HepG2 (cell line): ENCODE data around the gene CKS1B. TPM values are rescaled to one million over a fixed set of nuclear protein-coding genes. Genes with fewer than 3 reads are reported as not detected.

Experiments used
- CERS6 ChIP-seq: sonication (generic); formaldehyde crosslinking; IDR thresholded peaks from 2 replicates; pipeline ENCODE4 v1.5.0; 2020; ENCODE audit warnings: missing genetic modification reagents
- FOXP1 ChIP-seq, 2 experiments: fragments of 450-650 bp in 1 of 2; IDR thresholded peaks; 2 replicates each; pipeline ENCODE4 v1.6.1; 2017 to 2018; ENCODE audit warnings: antibody characterized with exemption in 1 of 2
- KDM2A ChIP-seq: sonication (generic); formaldehyde crosslinking; IDR thresholded peaks from 2 replicates; pipeline ENCODE4 v1.4.0; 2020; ENCODE audit warnings: low read depth, missing genetic modification reagents, borderline replicate concordance
- KMT2B ChIP-seq: IDR thresholded peaks from 2 replicates; pipeline ENCODE4 v1.6.1; 2016; ENCODE audit warnings: missing genetic modification reagents, missing compliant biosample characterization
- MEF2D ChIP-seq: sonication (generic); formaldehyde crosslinking; IDR thresholded peaks from 2 replicates; pipeline ENCODE4 v1.5.1; 2020; ENCODE audit warnings: mild to moderate bottlenecking, missing genetic modification reagents
- NFKBIZ ChIP-seq: IDR thresholded peaks from 2 replicates; pipeline ENCODE4 v1.6.1; 2018; ENCODE audit warnings: missing genetic modification reagents, missing compliant biosample characterization
- NFYB ChIP-seq: sonication (generic); formaldehyde crosslinking; IDR thresholded peaks from 2 replicates; pipeline ENCODE4 v1.4.0; 2020; ENCODE audit warnings: missing genetic modification reagents
- PAX8 ChIP-seq: sonication (generic); formaldehyde crosslinking; IDR thresholded peaks from 2 replicates; pipeline ENCODE4 v1.8.0; 2022; ENCODE audit warnings: mild to moderate bottlenecking, missing genetic modification reagents, borderline replicate concordance
- PAXIP1 ChIP-seq: sonication (generic); formaldehyde crosslinking; conservative IDR thresholded peaks from 2 replicates; pipeline ENCODE4 v1.4.0; 2020; ENCODE audit warnings: mild to moderate bottlenecking, missing genetic modification reagents, moderate library complexity
- PBX2 ChIP-seq: IDR thresholded peaks from 2 replicates; pipeline ENCODE4 v1.6.1; 2016; ENCODE audit warnings: control low read depth
- POLR2A ChIP-seq, 2 experiments: IDR thresholded peaks; 2 replicates each; pipeline ENCODE4 v1.6.1; 2011; ENCODE audit warnings: low read depth in 2 of 2, low read length in 2 of 2, mild to moderate bottlenecking in 1 of 2, moderate library complexity in 1 of 2; ENCODE audit not compliant: insufficient read depth in 1 of 2
- RNF2 ChIP-seq: fragments of 450-650 bp; conservative IDR thresholded peaks from 2 replicates; pipeline ENCODE4 v1.6.1; 2016; ENCODE audit warnings: low read depth
- SIX1 ChIP-seq: sonication (generic); formaldehyde crosslinking; IDR thresholded peaks from 2 replicates; pipeline ENCODE4 v1.4.0; 2020; ENCODE audit warnings: missing genetic modification reagents, borderline replicate concordance
- SMYD3 ChIP-seq: sonication (generic); formaldehyde crosslinking; IDR thresholded peaks from 2 replicates; pipeline ENCODE4 v1.8.1; 2023; ENCODE audit warnings: mild to moderate bottlenecking, missing genetic modification reagents
- SNAI1 ChIP-seq: sonication (generic); formaldehyde crosslinking; IDR thresholded peaks from 2 replicates; pipeline ENCODE4 v1.5.0; 2020; ENCODE audit warnings: mild to moderate bottlenecking, missing genetic modification reagents, borderline replicate concordance
- TSC22D2 ChIP-seq: sonication (generic); formaldehyde crosslinking; IDR thresholded peaks from 2 replicates; pipeline ENCODE4 v1.5.1; 2020; ENCODE audit warnings: missing genetic modification reagents, mild to moderate bottlenecking, borderline replicate concordance
- ZKSCAN5 ChIP-seq: sonication (generic); formaldehyde crosslinking; IDR thresholded peaks from 2 replicates; pipeline ENCODE4 v1.5.1; 2020; ENCODE audit warnings: mild to moderate bottlenecking, missing genetic modification reagents
- ZNF362 ChIP-seq: sonication (generic); formaldehyde crosslinking; IDR thresholded peaks from 2 replicates; pipeline ENCODE4 v1.4.0; 2020; ENCODE audit warnings: missing genetic modification reagents, mild to moderate bottlenecking, borderline replicate concordance
- ZNF574 ChIP-seq: sonication (generic); formaldehyde crosslinking; IDR thresholded peaks from 2 replicates; pipeline ENCODE4 v1.4.0; 2020; ENCODE audit warnings: missing genetic modification reagents
- ZNF850 ChIP-seq: sonication (generic); formaldehyde crosslinking; conservative IDR thresholded peaks from 2 replicates; pipeline ENCODE4 v1.9.0; 2021; ENCODE audit warnings: mild to moderate bottlenecking, missing genetic modification reagents
- polyA plus RNA-seq, 8 experiments: library from polyadenylated mRNA; depleted of rRNA in 3 of 8; stranded (reverse) in 7 of 8; unstranded in 1 of 8; fragments of >200 nt; fragmentation: Illumina TruSeq in 4 of 8; extraction: Trizol in 4 of 8; gene quantifications; 2 replicates each; pipeline versions ENCODE4 v1.2.1 to v1.2.3, GENCODE V29; 2011 to 2016; ENCODE audit warnings: low read depth in 4 of 8, missing spikeins in 1 of 8, mixed read lengths in 1 of 8; ENCODE audit not compliant: insufficient read depth in 1 of 8
- total RNA-seq, 5 experiments: library from RNA; depleted of rRNA; stranded (reverse); fragments of >200 nt; fragmentation: Illumina TruSeq; extraction: Trizol; gene quantifications; 2 replicates each; pipeline ENCODE4 v1.2.3, GENCODE V29; 2016; ENCODE audit warnings: low read depth in 1 of 5

The CKS1B gene
- total and polyA plus RNA-seq, 2 of the 13 experiments (the other 11 are each of a cell fraction or from before 2014, with no cell fraction given): 217 to 222 TPM

GRCh38 chr1:155000726-155001424 lies 26.4 kb downstream of the CKS1B start (continued):
- 0 out of 2 replicates have a peak, but pooled peaks have one; percentile 14 for TF ChIP-seq PBX2 (CRISPR knock-in tag)
- TF ChIP-seq ZNF574 (CRISPR knock-in tag): peak; percentile 71
- TF ChIP-seq KMT2B (CRISPR knock-in tag): peak; percentile 50; the same call in 1 of the 2 replicates
- TF ChIP-seq POLR2A (IDR thresholded peaks at IDR 0.05; ENCODE audit: insufficient read depth in 1 of 2, low read depth in 2 of 2, low read length in 2 of 2): peak; percentile 65 to 72
- no peak for TF ChIP-seq ZKSCAN5 (CRISPR knock-in tag)
- TF ChIP-seq SNAI1 (CRISPR knock-in tag): peak; percentile 89
- peak; percentile 32 for TF ChIP-seq NFKBIZ (CRISPR knock-in tag)
- peak; percentile 45; the same call in 1 of the 2 replicates for TF ChIP-seq MEF2D (CRISPR knock-in tag)
- TF ChIP-seq PAXIP1 (CRISPR knock-in tag): peak; percentile 93
- peak; percentile 53; the same call in 1 of the 2 replicates for TF ChIP-seq SMYD3
- TF ChIP-seq KDM2A (CRISPR knock-in tag): peak; percentile 85
- peak; percentile 12; the same call in 1 of the 2 replicates for TF ChIP-seq ZNF362 (CRISPR knock-in tag)
- no peak for TF ChIP-seq FOXP1 (IDR thresholded peaks at IDR 0.05)
- 0 out of 2 replicates have a peak, but pooled peaks have one; percentile 43 for TF ChIP-seq FOXP1 (CRISPR knock-in tag; IDR thresholded peaks at IDR 0.05)
- 0 out of 2 replicates have a peak, but pooled peaks have one; percentile 14 for TF ChIP-seq PAX8
- 0 out of 2 replicates have a peak, but pooled peaks have one; percentile 41 for TF ChIP-seq TSC22D2 (CRISPR knock-in tag)
- peak; percentile 34; the same call in 1 of the 2 replicates for TF ChIP-seq SIX1 (CRISPR knock-in tag)
- TF ChIP-seq RNF2: peak; percentile 68; the same call in 1 of the 2 replicates
- TF ChIP-seq NFYB (CRISPR knock-in tag): peak; percentile 31; the same call in 1 of the 2 replicates
- TF ChIP-seq ZNF850 (CRISPR knock-in tag): no peak
- no peak for TF ChIP-seq CERS6
